ENCODE data around the gene PDCL2.
A peak's percentile ranks its signal among the peaks of the same experiment; 100 is the strongest.

PDCL2 gene

GRCh38 chr4:55547466-55547770 is 44.6 kb downstream of the PDCL2 start:
- Mint-ChIP-seq H3K4me1 (peaks cover 52% of the 10 kb centered on the region), H3K27me3 (ENCODE audit: low read depth) (no peaks in the 10 kb centered on the region), H3K27ac (peak overlapping the region; percentile 98 to 99 (median 99)), H3K36me3 (ENCODE audit: low read depth) (no peaks in the 10 kb centered on the region), H3K4me3 (peak overlapping the region; percentile 91 to 96 (median 91)), H3K9me3 (no peaks in the 10 kb centered on the region)
- no peak for TF ChIP-seq CTCF (IDR thresholded peaks at IDR 0.05; ENCODE audit: unreplicated experiment in 3 of 3)

GRCh38 chr4:55546756-55547465 is 45.1 kb downstream of the PDCL2 start, which contains the start of gene CLOCK:
TSS of gene CLOCK (minus strand) at chr4:55546909. CDS start at chr4:55482785, 64,124 bp downstream.
- Mint-ChIP-seq H3K4me3 (peak within 1 kb of the TSS; percentile 91 to 99 (median 98)), H3K27me3 (ENCODE audit: low read depth) (no peaks in the 10 kb centered on the region), H3K36me3 (ENCODE audit: low read depth) (no peaks in the 10 kb centered on the region), H3K9me3 (no peaks in the 10 kb centered on the region), H3K4me1 (peaks cover 52% of the 10 kb centered on the region), H3K27ac (peak within 1 kb of the TSS; percentile 99)
- TF ChIP-seq CTCF (IDR thresholded peaks at IDR 0.05; ENCODE audit: unreplicated experiment in 3 of 3): peak; percentile 54 to 62 (median 56)

- Mint-ChIP-seq H3K4me1 (peaks cover 52% of the 10 kb centered on the region), H3K27me3 (ENCODE audit: low read depth) (no peaks in the 10 kb centered on the region), H3K4me3 (peak overlapping the region; percentile 91 to 98 (median 96)), H3K36me3 (ENCODE audit: low read depth) (no peaks in the 10 kb centered on the region), H3K27ac (peak overlapping the region; percentile 98 to 99 (median 99)), H3K9me3 (no peaks in the 10 kb centered on the region)
- no peak for TF ChIP-seq CTCF (IDR thresholded peaks at IDR 0.05; ENCODE audit: unreplicated experiment in 3 of 3)
Observed at GRCh38 chr4:55546506-55546755, 45.6 kb downstream of the PDCL2 start.

GRCh38 chr4:55545641-55546505 is 46.2 kb downstream of the PDCL2 start:
- Mint-ChIP-seq H3K27ac (peak overlapping the region; percentile 99), H3K9me3 (no peaks in the 10 kb centered on the region), H3K4me1 (peaks cover 52% of the 10 kb centered on the region), H3K27me3 (ENCODE audit: low read depth) (no peaks in the 10 kb centered on the region), H3K36me3 (ENCODE audit: low read depth) (no peaks in the 10 kb centered on the region), H3K4me3 (peak overlapping the region; percentile 91 to 99 (median 98))
- no peak for TF ChIP-seq CTCF (IDR thresholded peaks at IDR 0.05; ENCODE audit: unreplicated experiment in 3 of 3)

- Mint-ChIP-seq H3K9me3 (no peaks in the 10 kb centered on the region), H3K27me3 (ENCODE audit: low read depth) (no peaks in the 10 kb centered on the region), H3K4me1 (peaks cover 52% of the 10 kb centered on the region), H3K27ac (peak overlapping the region; percentile 99), H3K36me3 (ENCODE audit: low read depth) (no peaks in the 10 kb centered on the region), H3K4me3 (peak overlapping the region; percentile 91 to 99 (median 98))
- TF ChIP-seq CTCF (IDR thresholded peaks at IDR 0.05; ENCODE audit: unreplicated experiment in 3 of 3): no peak
Observed at GRCh38 chr4:55545151-55545550, 46.9 kb downstream of the PDCL2 start.
